ENCODE measurements around the gene CEP350.
A peak's percentile ranks its signal among the peaks of the same experiment; 100 is the strongest.

CEP350 gene

DNA sequence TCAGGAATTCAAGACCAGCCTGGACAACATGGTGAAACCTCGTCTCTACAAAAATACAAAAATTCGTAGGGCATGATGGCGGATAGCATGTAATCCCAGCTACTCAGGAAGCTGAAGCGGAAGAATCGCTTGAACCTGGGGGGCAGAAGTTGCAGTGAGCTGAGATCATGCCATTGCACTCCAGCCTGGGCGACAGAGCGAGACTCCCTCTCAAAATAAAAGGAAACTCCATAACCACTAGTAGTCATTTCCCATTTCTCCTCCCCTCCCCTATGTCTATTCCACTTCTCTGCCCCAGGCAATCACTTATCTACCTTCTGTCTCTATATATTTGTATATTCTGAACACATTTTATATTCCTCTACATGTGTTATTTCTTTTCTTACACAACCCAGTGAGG is 4.0 kb upstream of the CEP350 start:
- TF ChIP-seq, protein P1, sequence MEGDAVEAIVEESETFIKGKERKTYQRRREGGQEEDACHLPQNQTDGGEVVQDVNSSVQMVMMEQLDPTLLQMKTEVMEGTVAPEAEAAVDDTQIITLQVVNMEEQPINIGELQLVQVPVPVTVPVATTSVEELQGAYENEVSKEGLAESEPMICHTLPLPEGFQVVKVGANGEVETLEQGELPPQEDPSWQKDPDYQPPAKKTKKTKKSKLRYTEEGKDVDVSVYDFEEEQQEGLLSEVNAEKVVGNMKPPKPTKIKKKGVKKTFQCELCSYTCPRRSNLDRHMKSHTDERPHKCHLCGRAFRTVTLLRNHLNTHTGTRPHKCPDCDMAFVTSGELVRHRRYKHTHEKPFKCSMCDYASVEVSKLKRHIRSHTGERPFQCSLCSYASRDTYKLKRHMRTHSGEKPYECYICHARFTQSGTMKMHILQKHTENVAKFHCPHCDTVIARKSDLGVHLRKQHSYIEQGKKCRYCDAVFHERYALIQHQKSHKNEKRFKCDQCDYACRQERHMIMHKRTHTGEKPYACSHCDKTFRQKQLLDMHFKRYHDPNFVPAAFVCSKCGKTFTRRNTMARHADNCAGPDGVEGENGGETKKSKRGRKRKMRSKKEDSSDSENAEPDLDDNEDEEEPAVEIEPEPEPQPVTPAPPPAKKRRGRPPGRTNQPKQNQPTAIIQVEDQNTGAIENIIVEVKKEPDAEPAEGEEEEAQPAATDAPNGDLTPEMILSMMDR (IDR thresholded peaks at IDR 0.05; ENCODE audit: insufficient read depth, low read length, poor library complexity, severe bottlenecking), result no peak
- Histone ChIP-seq H3K4me3 (replicated peaks; ENCODE audit: low read depth, low read length) (no peak overlapping the region), H3K27me3 (replicated peaks; ENCODE audit: control insufficient read depth, insufficient read depth, low read length) (no peaks in the 10 kb centered on the region), H3K36me3 (ENCODE audit: control insufficient read depth, insufficient read depth, low read length) (no peaks in the 10 kb centered on the region)
- DNase-seq (ENCODE audit: extremely low read depth, insufficient read length), result no peak

DNA sequence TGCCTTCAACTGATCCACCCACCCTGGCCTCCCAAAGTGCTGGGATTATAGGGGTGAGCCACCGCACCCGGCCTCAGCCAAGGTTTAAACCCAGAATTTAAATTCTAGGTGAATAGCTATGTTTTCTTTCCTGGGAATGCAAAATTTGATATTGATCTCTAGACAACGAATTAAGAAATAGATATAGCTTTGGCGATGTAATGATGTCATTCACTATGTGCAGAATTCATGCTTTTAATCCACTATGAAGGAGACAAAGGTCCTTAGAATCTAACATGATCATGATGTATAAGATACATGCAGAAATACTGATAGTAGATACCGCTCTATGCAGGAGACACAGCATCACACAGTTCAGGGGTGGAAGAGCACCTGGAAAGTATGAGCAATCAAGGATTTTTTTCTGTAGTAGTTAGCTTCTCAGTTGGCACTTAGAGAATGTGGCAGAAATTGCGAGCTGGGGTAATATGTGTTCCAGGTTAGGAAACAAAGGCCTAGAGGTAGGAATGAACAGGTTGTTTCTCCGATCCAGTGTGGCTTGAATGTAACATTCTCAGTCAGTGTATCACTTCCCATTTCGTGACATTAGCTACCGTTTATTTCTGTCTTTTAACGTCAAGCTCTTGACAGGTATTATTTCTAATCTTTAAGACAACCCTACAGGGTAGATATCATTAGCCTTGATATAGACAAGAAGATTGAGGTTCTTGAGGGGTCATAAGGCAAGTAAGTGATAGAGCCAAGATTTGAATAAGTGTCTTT is 3.0 kb upstream of the CEP350 start:
- peak; percentile 22 for DNase-seq (ENCODE audit: extremely low read depth, insufficient read length)
- Histone ChIP-seq H3K27me3 (replicated peaks; ENCODE audit: control insufficient read depth, insufficient read depth, low read length) (no peaks in the 10 kb centered on the region), H3K36me3 (ENCODE audit: control insufficient read depth, insufficient read depth, low read length) (no peaks in the 10 kb centered on the region), H3K4me3 (replicated peaks; ENCODE audit: low read depth, low read length) (no peak overlapping the region)
- TF ChIP-seq, protein P1 (IDR thresholded peaks at IDR 0.05; ENCODE audit: insufficient read depth, low read length, poor library complexity, severe bottlenecking), result no peak

DNA sequence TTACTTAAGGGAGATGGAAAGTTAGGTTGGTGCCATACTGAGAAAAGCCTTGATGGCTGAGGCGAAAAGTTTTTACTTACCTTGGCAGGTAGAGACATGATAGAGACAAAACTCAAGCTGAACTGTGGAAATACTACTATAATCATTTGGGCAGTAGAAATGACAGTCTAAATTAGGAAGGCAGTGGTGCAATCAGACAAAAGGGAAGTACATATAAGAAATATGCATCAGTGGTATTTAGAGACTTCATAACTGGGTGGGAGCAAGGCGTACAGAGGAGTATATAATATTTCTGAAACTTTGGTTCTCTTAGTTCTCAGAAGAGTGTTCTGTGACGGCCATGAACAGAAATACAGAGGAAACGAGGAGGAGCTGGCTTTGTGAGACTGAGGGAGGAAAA is 2.4 kb upstream of the CEP350 start:
- Histone ChIP-seq H3K4me3 (replicated peaks; ENCODE audit: low read depth, low read length) (no peak overlapping the region), H3K36me3 (ENCODE audit: control insufficient read depth, insufficient read depth, low read length) (no peaks in the 10 kb centered on the region), H3K27me3 (replicated peaks; ENCODE audit: control insufficient read depth, insufficient read depth, low read length) (no peaks in the 10 kb centered on the region)
- TF ChIP-seq, protein P1 (IDR thresholded peaks at IDR 0.05; ENCODE audit: insufficient read depth, low read length, poor library complexity, severe bottlenecking), result no peak
- no peak for DNase-seq (ENCODE audit: extremely low read depth, insufficient read length)

DNA sequence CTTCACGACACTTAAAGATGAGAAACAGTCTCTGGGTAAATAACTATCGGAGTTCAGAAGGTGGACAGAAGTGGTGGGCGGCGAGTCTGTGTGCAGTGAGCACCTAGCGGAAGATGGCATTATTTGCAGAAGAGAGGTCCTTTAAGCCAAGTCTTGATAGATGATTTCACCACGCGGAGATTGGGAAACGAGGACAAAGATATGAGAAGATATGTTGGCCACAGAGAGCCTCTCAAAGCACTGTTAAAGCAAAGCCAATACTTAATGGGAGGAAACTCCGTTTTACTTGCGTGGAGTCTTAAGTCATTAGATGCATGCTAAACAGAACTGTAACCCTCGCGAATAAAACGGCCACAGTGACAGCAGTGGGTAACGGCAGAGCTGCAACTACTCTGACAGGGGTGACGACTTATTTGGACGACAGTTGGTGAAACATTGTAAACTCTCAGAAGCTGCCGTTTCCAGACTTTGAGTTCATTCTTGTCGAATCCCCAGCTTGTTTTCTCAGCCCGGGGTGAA is 577 bp upstream of the CEP350 start:
- no peak for DNase-seq (ENCODE audit: extremely low read depth, insufficient read length)
- no peaks in the 10 kb centered on the region for H3K27me3 ChIP-seq (replicated peaks; ENCODE audit: control insufficient read depth, insufficient read depth, low read length)
- TF ChIP-seq, protein P1 (IDR thresholded peaks at IDR 0.05; ENCODE audit: insufficient read depth, low read length, poor library complexity, severe bottlenecking), result peak; percentile 38
- H3K36me3 ChIP-seq (ENCODE audit: control insufficient read depth, insufficient read depth, low read length), result no peaks in the 10 kb centered on the region
- peak overlapping the region; percentile 96 for H3K4me3 ChIP-seq (replicated peaks; ENCODE audit: low read depth, low read length)

DNA sequence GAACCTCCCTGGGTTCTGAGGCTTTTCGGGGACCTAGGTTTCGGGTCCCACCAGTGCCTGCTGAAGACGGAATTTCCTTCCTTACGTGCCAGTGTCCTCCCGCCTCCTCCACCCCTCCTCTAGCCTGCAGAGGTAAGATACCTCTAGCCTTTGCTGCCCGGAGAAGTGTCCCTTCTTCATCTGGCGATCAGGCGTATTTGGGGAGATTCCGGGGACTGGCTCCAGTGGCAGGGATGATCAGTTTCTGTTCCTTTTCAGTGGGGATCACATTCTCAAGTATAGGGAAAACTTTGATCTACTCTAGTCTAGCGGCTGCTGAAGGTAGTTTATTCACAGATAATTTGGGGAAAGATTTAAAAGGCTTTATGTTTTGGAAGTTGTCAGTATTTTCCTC is 674 bp downstream of the CEP350 start:
- no peaks in the 10 kb centered on the region for H3K36me3 ChIP-seq (ENCODE audit: control insufficient read depth, insufficient read depth, low read length)
- DNase-seq (ENCODE audit: extremely low read depth, insufficient read length), result no peak
- H3K27me3 ChIP-seq (replicated peaks; ENCODE audit: control insufficient read depth, insufficient read depth, low read length), result no peaks in the 10 kb centered on the region
- TF ChIP-seq, protein P1 (IDR thresholded peaks at IDR 0.05; ENCODE audit: insufficient read depth, low read length, poor library complexity, severe bottlenecking), result no peak
- H3K4me3 ChIP-seq (replicated peaks; ENCODE audit: low read depth, low read length), result peak overlapping the region; percentile 96
